IMR-90 (cell line): ENCODE measurements around the gene CFAP92. TPM values are rescaled to one million over a fixed set of nuclear protein-coding genes. Genes with fewer than 3 reads are reported as not detected.

Source experiments
- ATAC-seq: fragments of 200-7000 bp; cut with Tn5 transposase; 2 replicates; pipeline ENCODE4 v1.9.1; 2020; ENCODE audit warnings: low read depth, mild to moderate bottlenecking, moderate library complexity
- BruUV-seq: library from RNA; stranded (reverse); fragments of 400-500 nt; replicated peaks from 2 replicates; lab custom pipeline; 2021; lab: Mats Ljungman, UMichigan
- CTCF ChIA-PET: fragments of 300-600 bp; formaldehyde crosslinking; extraction: SDS; loops from one replicate; lab custom pipeline; 2021; ENCODE audit warnings: antibody characterized with exemption; lab: Yijun Ruan, JAX
- POLR2A ChIA-PET: fragments of 300-600 bp; sonication (Branson Sonifier 250); formaldehyde crosslinking; loops from one replicate; lab custom pipeline; 2022; ENCODE audit warnings: antibody characterized with exemption; ENCODE audit not compliant: unreplicated experiment; lab: Charles Lee
- DNase-seq: peaks from one replicate; pipeline ENCODE4 v3.0.0; 2013
- H2AFZ ChIP-seq: replicated peaks from 2 replicates; pipeline ENCODE3; 2013; ENCODE audit warnings: low read length, mild to moderate bottlenecking; ENCODE audit not compliant: poor library complexity
- H2AK5ac ChIP-seq: 2 replicates; pipeline ENCODE4 v1.6.1; 2013; ENCODE audit warnings: low read depth, low read length, inconsistent platforms
- H2AK9ac ChIP-seq: replicated peaks from 2 replicates; pipeline ENCODE3; 2013; ENCODE audit warnings: mild to moderate bottlenecking, low read depth, low read length, moderate library complexity; ENCODE audit not compliant: poor library complexity
- H2BK120ac ChIP-seq: 2 replicates; pipeline ENCODE4 v1.6.1; 2013; ENCODE audit warnings: low read depth, low read length, inconsistent platforms
- H2BK15ac ChIP-seq: 3 replicates; pipeline ENCODE4 v1.6.1; 2013; ENCODE audit warnings: low read depth, low read length, inconsistent platforms
- H2BK20ac ChIP-seq: 2 replicates; pipeline ENCODE4 v1.6.1; 2013; ENCODE audit warnings: low read depth, mild to moderate bottlenecking, inconsistent platforms, low read length, moderate library complexity
- H2BK5ac ChIP-seq: 2 replicates; pipeline ENCODE4 v1.6.1; 2013; ENCODE audit warnings: mild to moderate bottlenecking, low read depth, low read length, inconsistent platforms; ENCODE audit not compliant: poor library complexity, severe bottlenecking
- H3K14ac ChIP-seq: replicated peaks from 2 replicates; pipeline ENCODE4 v1.6.1; 2013; ENCODE audit warnings: low read depth, low read length, inconsistent platforms
- H3K18ac ChIP-seq: 2 replicates; pipeline ENCODE4 v1.6.1; 2013; ENCODE audit warnings: low read depth, low read length, control low read depth
- H3K23ac ChIP-seq: 2 replicates; pipeline ENCODE4 v1.6.1; 2013; ENCODE audit warnings: low read depth, low read length, inconsistent platforms
- H3K27ac ChIP-seq: 2 replicates; pipeline ENCODE4 v1.5.1; 2013; ENCODE audit warnings: mild to moderate bottlenecking, control low read depth, low read length; ENCODE audit not compliant: insufficient read depth
- H3K27me3 ChIP-seq: 2 replicates; pipeline ENCODE4 v1.6.1; 2013; ENCODE audit warnings: low read length; ENCODE audit not compliant: control insufficient read depth, insufficient read depth
- H3K36me3 ChIP-seq: 2 replicates; pipeline ENCODE4 v1.6.1; 2013; ENCODE audit warnings: low read length, mixed read lengths; ENCODE audit not compliant: control insufficient read depth, insufficient read depth
- H3K4ac ChIP-seq: 2 replicates; pipeline ENCODE4 v1.6.1; 2013; ENCODE audit warnings: low read depth, low read length, inconsistent platforms
- H3K4me1 ChIP-seq: 2 replicates; pipeline ENCODE4 v1.6.1; 2013; ENCODE audit warnings: low read length, mixed read lengths; ENCODE audit not compliant: control insufficient read depth, insufficient read depth
- H3K4me2 ChIP-seq: 2 replicates; pipeline ENCODE4 v1.6.1; 2013; ENCODE audit warnings: low read depth, mild to moderate bottlenecking, control low read depth, low read length, moderate library complexity
- H3K4me3 ChIP-seq: 2 replicates; pipeline ENCODE4 v1.5.1; 2013; ENCODE audit warnings: low read depth, mild to moderate bottlenecking, control low read depth, low read length, moderate library complexity; ENCODE audit not compliant: insufficient read depth
- H3K56ac ChIP-seq: 2 replicates; pipeline ENCODE4 v1.6.1; 2013; ENCODE audit warnings: low read length, inconsistent platforms; ENCODE audit not compliant: insufficient read depth; ENCODE audit errors: extremely low read depth
- H3K79me1 ChIP-seq, 2 experiments: 2 replicates each; pipeline ENCODE4 v1.6.1; 2013; ENCODE audit warnings: low read length in 2 of 2, inconsistent platforms in 1 of 2, low read depth in 1 of 2
- H3K9ac ChIP-seq: 2 replicates; pipeline ENCODE4 v1.6.1; 2013; ENCODE audit warnings: low read depth, low read length, control low read depth
- H3K9me1 ChIP-seq: 2 replicates; pipeline ENCODE4 v1.6.1; 2013; ENCODE audit warnings: low read length, inconsistent platforms; ENCODE audit not compliant: insufficient read depth
- H3K9me3 ChIP-seq: 2 replicates; pipeline ENCODE4 v1.6.1; 2013; ENCODE audit warnings: low read length; ENCODE audit not compliant: control insufficient read depth, insufficient read depth
- H4K20me1 ChIP-seq: 2 replicates; pipeline ENCODE4 v1.6.1; 2013; ENCODE audit warnings: low read length, inconsistent platforms; ENCODE audit not compliant: insufficient read depth
- H4K5ac ChIP-seq: 2 replicates; pipeline ENCODE4 v1.6.1; 2013; ENCODE audit warnings: mild to moderate bottlenecking, low read depth, low read length, control low read depth
- H4K8ac ChIP-seq, 2 experiments: 2 replicates each; pipeline ENCODE4 v1.6.1; 2013; ENCODE audit warnings: low read depth in 2 of 2, low read length in 2 of 2, control low read depth in 1 of 2, inconsistent platforms in 1 of 2
- H4K91ac ChIP-seq: 2 replicates; pipeline ENCODE4 v1.6.1; 2013; ENCODE audit warnings: low read depth, low read length, inconsistent platforms; ENCODE audit not compliant: insufficient read depth
- CEBPB ChIP-seq: IDR thresholded peaks from 2 replicates; pipeline ENCODE4 v1.6.1; 2012; ENCODE audit warnings: low read depth, low read length, improper control_type of control experiment
- MXI1 ChIP-seq: IDR thresholded peaks from 2 replicates; pipeline ENCODE4 v1.6.1; 2012; ENCODE audit warnings: low read depth, mild to moderate bottlenecking, low read length, moderate library complexity, borderline replicate concordance
- WGBS, 2 experiments: methylation state at CpG; one replicate each; pipeline versions ENCODE4 v1.1.5 to v1.1.7; 2013; ENCODE audit warnings: missing lambda C conversion rate in 2 of 2; ENCODE audit not compliant: insufficient read length in 1 of 2; ENCODE audit errors: extremely low coverage in 2 of 2; 5-methylcytosine and 5-hydroxymethylcytosine counted together
- dilution Hi-C: fragments of 300-500 bp; cut with HindIII; formaldehyde crosslinking; loops from one replicate; pipeline ENCODE4 v1.14.3; 2018; ENCODE audit warnings: low sequenced_read_pairs; ENCODE audit not compliant: unreplicated experiment
- in situ Hi-C: fragments of 300-500 bp; cut with MboI; formaldehyde crosslinking; loops from 3 replicates; pipeline ENCODE4 v1.14.3; 2019; ENCODE audit warnings: low sequenced_read_pairs, inconsistent platforms, mixed read lengths
- intact Hi-C: fragments of 100-400 bp; cut with micrococcal nuclease; formaldehyde crosslinking; loops from 2 replicates; pipeline ENCODE4 v1.10.0; 2022
- polyA plus RNA-seq, 3 experiments: library from polyadenylated mRNA; depleted of rRNA; stranded (reverse); fragments of >200 nt; gene quantifications; 2 replicates each; pipeline ENCODE4 v1.2.3, GENCODE V29; 2012; ENCODE audit warnings: low replicate concordance in 1 of 3
- total RNA-seq: library from RNA; depleted of rRNA; stranded (reverse); fragments of >200 nt; gene quantifications from 2 replicates; pipeline ENCODE4 v1.2.3, GENCODE V29; 2012
- TF ChIP-seq, protein P1 (sequence below): fragments of 150-350 bp; IDR thresholded peaks from 2 replicates; pipeline ENCODE4 v1.6.1; 2017; ENCODE audit warnings: mild to moderate bottlenecking, antibody characterized with exemption, low read length, low read depth

The CFAP92 gene
- total and polyA plus RNA-seq, 2 of the 4 experiments (the other 2 are of a cell fraction): not detected

- H3K56ac ChIP-seq: no peak overlapping the region
- no peak overlapping the region for H3K14ac ChIP-seq
- no peak overlapping the region for H2AK5ac ChIP-seq
- no peaks in the 10 kb centered on the region; the same call in 1 of the 2 replicates for H3K9me1 ChIP-seq
- dilution Hi-C loops (no loop called here), intact Hi-C loops (no loop called here), in situ Hi-C loops (no loop called here)
- no peak overlapping the region for H4K8ac ChIP-seq
- no peaks in the 10 kb centered on the region for H3K9me3 ChIP-seq
- no peak overlapping the region for H3K18ac ChIP-seq
- BruUV-seq: no TSS peak
- no CpG with 5 or more reads among the region's 2 CpGs for WGBS, 2 experiments
- no peaks in the 10 kb centered on the region for H3K79me1 ChIP-seq
- H2BK120ac ChIP-seq: no peak overlapping the region
- no peak for ATAC-seq
- no peak overlapping the region for H3K9ac ChIP-seq
- H4K5ac ChIP-seq: no peak overlapping the region
- H3K4me2 ChIP-seq: no peak overlapping the region
- no peak overlapping the region for H2AK9ac ChIP-seq
- H2BK5ac ChIP-seq: no peak overlapping the region
- no peak overlapping the region for H2BK15ac ChIP-seq
- no peak overlapping the region for H2AFZ ChIP-seq
- DNase-seq: no peak
- H3K4ac ChIP-seq: no peak overlapping the region
- peaks cover 9% of the 10 kb centered on the region for H3K4me1 ChIP-seq
- H3K4me3 ChIP-seq: no peak overlapping the region
- H3K27ac ChIP-seq: no peak overlapping the region
- TF ChIP-seq MXI1 (no peak), CEBPB (no peak)
- TF ChIP-seq, protein P1, sequence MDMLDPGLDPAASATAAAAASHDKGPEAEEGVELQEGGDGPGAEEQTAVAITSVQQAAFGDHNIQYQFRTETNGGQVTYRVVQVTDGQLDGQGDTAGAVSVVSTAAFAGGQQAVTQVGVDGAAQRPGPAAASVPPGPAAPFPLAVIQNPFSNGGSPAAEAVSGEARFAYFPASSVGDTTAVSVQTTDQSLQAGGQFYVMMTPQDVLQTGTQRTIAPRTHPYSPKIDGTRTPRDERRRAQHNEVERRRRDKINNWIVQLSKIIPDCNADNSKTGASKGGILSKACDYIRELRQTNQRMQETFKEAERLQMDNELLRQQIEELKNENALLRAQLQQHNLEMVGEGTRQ: no peak
- H4K20me1 ChIP-seq: no peaks in the 10 kb centered on the region
- no peak overlapping the region for H2BK20ac ChIP-seq
- POLR2A ChIA-PET: no interaction called here
- H3K23ac ChIP-seq: no peak overlapping the region
- no peaks in the 10 kb centered on the region for H3K36me3 ChIP-seq
- H3K27me3 ChIP-seq: peaks cover 26% of the 10 kb centered on the region
- no peak overlapping the region for H4K91ac ChIP-seq
- CTCF ChIA-PET: interaction anchor here (0.8 to 1.1 kb wide), 2 partner anchors 13 to 38 kb away, joined by 3 read pairs; no protein-coding TSS in a partner anchor
Observed at GRCh38 chr3:129007792-129008191, 13.9 kb upstream of the CFAP92 start.
